Muscle layer of duodenum (tissue), 2 donors: Measurements from ENCODE around the gene SH3BP1.
A peak's percentile ranks its signal among the peaks of the same experiment; 100 is the strongest.

Experiments used
- H3K27ac ChIP-seq: one replicate; pipeline ENCODE4 v1.7.0; 2013; ENCODE audit warnings: mild to moderate bottlenecking, low read length
- H3K27me3 ChIP-seq: one replicate; pipeline ENCODE4 v1.7.0; 2013; ENCODE audit warnings: low read depth, mild to moderate bottlenecking, control low read depth, low read length
- H3K36me3 ChIP-seq, 2 donors: one replicate each; pipeline ENCODE4 v1.7.0; 2013; ENCODE audit warnings: low read length in 2 of 2, control low read depth in 1 of 2, mild to moderate bottlenecking in 1 of 2; ENCODE audit not compliant: insufficient read depth in 2 of 2, control insufficient read depth in 1 of 2
- H3K4me1 ChIP-seq, 2 donors: one replicate each; pipeline ENCODE4 v1.7.0; 2013; ENCODE audit warnings: low read length in 2 of 2, mild to moderate bottlenecking in 2 of 2, control low read depth in 1 of 2, moderate library complexity in 1 of 2; ENCODE audit not compliant: insufficient read depth in 2 of 2, control insufficient read depth in 1 of 2
- H3K4me3 ChIP-seq, 2 donors: one replicate each; pipeline ENCODE4 v1.7.0; 2013; ENCODE audit warnings: low read length in 2 of 2, low read depth in 1 of 2, mild to moderate bottlenecking in 1 of 2
- H3K9me3 ChIP-seq, 2 donors: one replicate each; pipeline ENCODE4 v1.7.0; 2013; ENCODE audit warnings: low read length in 2 of 2, control low read depth in 1 of 2, mild to moderate bottlenecking in 1 of 2; ENCODE audit not compliant: control insufficient read depth in 1 of 2
- donor health status: healthy.

The SH3BP1 gene

GRCh38 chr22:37636186-37636948, 3.1 kb upstream of the SH3BP1 start:
- Histone ChIP-seq H3K4me1 (peaks cover 33 to 54% of the 10 kb centered on the region in 2 donors), H3K9me3 (no peaks in the 10 kb centered on the region), H3K27me3 (no peaks in the 10 kb centered on the region), H3K27ac (peak overlapping the region; percentile 69), H3K36me3 (peaks cover 0 to 13% of the 10 kb centered on the region in 2 donors), H3K4me3 (no peak overlapping the region)

- no peaks in the 10 kb centered on the region for H3K9me3 ChIP-seq
- peaks cover 0 to 10% of the 10 kb centered on the region in 2 donors for H3K36me3 ChIP-seq
- peak overlapping the region; percentile 69 for H3K27ac ChIP-seq
- H3K27me3 ChIP-seq, result no peaks in the 10 kb centered on the region
- H3K4me1 ChIP-seq, result peaks cover 33 to 54% of the 10 kb centered on the region in 2 donors
- H3K4me3 ChIP-seq, result no peak overlapping the region
These were observed 2.6 kb upstream of the SH3BP1 start for GRCh38 chr22:37636949-37637273.

- H3K27ac ChIP-seq, result peak overlapping the region; percentile 69
These were observed 939 bp upstream of the SH3BP1 start for GRCh38 chr22:37638391-37639069.

DNA sequence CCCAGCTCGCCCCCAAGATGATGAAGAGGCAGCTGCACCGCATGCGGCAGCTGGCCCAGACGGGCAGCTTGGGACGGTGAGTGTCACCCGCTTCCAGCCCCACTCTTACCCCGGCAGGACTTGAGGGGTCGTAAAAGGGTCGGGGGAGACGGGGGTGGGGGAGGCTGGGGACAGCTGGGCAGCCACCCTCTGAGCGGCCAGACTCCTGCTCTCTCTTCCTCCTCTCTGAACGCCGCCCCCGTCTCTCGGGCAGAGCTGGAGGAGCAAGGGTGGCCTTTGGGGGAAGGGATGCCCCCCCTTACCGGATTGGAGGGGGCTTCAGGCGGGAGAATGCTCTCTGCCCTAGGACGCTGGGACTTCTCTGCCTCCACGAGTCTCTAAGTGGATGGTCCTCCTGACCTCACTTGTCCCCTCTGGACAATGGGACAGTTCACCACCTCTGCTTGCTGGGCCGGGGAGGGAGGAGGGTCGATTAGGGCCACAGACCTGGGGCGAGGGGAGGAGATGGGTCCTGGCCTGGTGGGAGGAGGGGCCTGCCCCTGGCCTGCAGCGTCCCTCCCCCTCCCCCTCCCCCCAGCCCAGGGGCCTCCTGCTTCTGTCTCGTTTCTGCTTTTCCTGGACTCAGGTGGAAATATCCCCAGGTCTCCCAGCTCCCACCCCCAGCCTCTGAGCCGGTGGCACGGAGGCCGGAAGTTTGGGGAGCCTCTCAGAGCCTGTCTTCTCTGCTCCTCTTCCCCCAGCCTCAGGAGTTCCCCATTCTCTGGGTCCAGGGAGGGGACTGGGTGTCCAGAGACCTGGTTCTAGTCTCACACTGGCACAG, 512 bp downstream of the SH3BP1 start:
- Histone ChIP-seq H3K4me3 (peak overlapping the region; percentile 67 to 68), H3K27ac (peak overlapping the region; percentile 79), H3K36me3 (peaks cover 0 to 3% of the 10 kb centered on the region in 2 donors), H3K9me3 (no peaks in the 10 kb centered on the region), H3K27me3 (no peaks in the 10 kb centered on the region), H3K4me1 (peaks cover 8 to 34% of the 10 kb centered on the region in 2 donors)

More at GRCh38 chr22:37638391-37639069, 939 bp upstream of the SH3BP1 start:
- no peaks in the 10 kb centered on the region for H3K27me3 ChIP-seq
- H3K4me1 ChIP-seq, result peaks cover 22 to 48% of the 10 kb centered on the region in 2 donors
- H3K9me3 ChIP-seq, result no peaks in the 10 kb centered on the region
- peak overlapping the region; percentile 67 to 68 for H3K4me3 ChIP-seq
- H3K36me3 ChIP-seq, result no peaks in the 10 kb centered on the region

DNA sequence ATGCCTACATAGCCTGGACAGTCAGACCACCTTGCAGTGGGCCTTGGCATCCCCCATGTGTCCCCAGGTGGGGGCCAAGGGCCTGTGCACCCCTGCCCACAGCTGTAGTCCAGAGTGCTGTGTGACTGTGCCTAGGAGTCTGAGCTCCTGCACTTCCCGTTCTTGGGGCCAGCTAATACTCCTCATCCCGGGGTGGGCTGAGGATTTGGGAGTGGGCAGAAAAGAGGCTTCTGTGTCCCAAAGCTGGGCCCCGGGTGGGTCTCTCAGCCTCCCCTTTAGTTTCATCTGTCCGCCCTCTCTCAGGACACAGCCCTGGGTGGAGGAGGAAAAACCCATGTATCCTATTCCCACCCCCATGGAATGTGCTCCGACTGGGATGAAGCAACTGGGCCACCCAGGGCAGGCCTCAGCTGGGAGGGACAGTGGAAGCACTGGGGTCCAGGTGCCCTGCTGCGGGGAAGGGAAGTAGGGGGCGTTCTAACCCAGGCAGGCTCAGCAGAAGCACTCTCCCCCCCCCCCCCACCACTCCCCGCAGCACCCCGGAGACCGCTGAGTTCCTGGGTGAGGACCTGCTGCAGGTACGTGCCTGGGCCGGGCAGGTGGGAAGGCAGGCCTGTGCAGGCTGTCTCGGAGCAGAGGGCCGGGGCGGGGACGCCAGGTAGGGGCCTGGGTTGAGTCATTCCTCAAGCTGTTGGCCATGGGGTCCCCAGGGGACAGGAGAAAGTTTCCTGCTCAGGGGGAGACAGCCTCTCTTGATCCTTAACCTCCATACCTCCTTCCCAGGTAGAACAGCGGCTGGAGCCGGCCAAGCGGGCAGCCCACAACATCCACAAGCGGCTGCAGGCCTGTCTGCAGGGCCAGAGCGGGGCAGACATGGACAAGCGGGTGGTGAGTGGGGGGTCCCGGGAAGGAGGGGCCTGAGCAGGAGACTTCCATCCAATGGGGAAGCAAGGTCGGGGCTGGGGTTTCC, 1.4 kb downstream of the SH3BP1 start:
- H3K36me3 ChIP-seq, result peaks cover 3 to 4% of the 10 kb centered on the region in 2 donors
- H3K4me3 ChIP-seq, result peak overlapping the region; percentile 67 to 68
- H3K27ac ChIP-seq, result peak overlapping the region; percentile 79
- no peaks in the 10 kb centered on the region for H3K27me3 ChIP-seq
- H3K9me3 ChIP-seq, result no peaks in the 10 kb centered on the region
- H3K4me1 ChIP-seq, result peaks cover 4 to 28% of the 10 kb centered on the region in 2 donors

DNA sequence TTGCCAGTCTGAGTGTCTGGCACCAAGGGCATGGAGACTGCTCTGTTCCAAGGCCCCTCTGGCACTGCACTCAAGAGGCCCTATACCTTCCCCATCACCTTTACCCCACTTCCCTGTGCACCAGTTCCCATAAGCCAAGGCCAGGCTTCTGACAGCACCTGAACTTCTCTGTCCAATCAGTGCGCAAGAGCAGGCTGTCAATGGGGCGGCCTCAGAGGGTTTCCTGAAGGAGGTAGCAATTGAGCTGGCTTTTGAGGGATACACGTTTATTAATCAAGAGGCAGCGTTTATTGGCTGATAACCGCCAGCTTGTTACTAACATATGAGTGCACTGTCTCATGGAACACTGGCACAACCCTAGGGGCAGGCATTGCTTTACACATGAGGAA, 2.1 kb downstream of the SH3BP1 start:
- H3K9me3 ChIP-seq, result no peaks in the 10 kb centered on the region
- no peak overlapping the region for H3K4me3 ChIP-seq
- H3K36me3 ChIP-seq, result peaks cover 3 to 4% of the 10 kb centered on the region in 2 donors
- peaks cover 4 to 28% of the 10 kb centered on the region in 2 donors for H3K4me1 ChIP-seq
- peak overlapping the region; percentile 79 for H3K27ac ChIP-seq
- no peaks in the 10 kb centered on the region for H3K27me3 ChIP-seq

DNA sequence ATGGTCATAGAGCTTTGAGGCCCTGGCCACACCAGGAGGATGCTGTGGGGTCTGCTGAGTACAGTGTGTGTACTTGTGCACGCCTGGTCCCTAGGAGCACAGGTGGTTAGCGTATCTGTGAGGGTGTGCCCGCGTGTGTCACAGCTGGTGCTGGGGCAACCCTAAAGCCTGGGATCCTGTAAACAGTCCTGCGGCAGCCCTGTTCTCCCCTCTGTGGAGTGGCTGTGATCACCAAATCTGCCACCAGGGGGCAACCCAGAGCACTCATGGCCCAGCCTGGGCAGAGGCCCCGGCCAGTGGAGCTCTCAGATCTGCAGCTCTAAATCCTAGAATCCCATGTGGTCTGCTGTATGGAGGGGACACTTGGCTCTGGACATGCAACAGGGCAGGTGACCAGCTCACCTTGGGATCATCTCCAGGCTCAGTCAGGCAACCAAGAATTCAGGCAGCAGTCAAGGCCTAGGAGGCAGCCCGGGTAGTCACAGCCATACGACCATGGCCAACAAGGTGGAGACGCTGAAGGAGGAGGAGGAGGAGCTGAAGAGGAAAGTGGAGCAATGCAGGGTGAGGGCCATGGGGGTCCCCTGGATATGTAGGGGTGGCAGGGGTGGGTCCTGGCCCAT, 3.9 kb downstream of the SH3BP1 start:
- Histone ChIP-seq H3K27ac (no peak overlapping the region), H3K4me1 (peaks cover 0 to 26% of the 10 kb centered on the region in 2 donors), H3K36me3 (peaks cover 3 to 4% of the 10 kb centered on the region in 2 donors), H3K27me3 (no peaks in the 10 kb centered on the region), H3K9me3 (no peaks in the 10 kb centered on the region), H3K4me3 (no peak overlapping the region)

- no peaks in the 10 kb centered on the region for H3K9me3 ChIP-seq
- H3K4me3 ChIP-seq, result no peak overlapping the region
- H3K36me3 ChIP-seq, result peaks cover 4 to 18% of the 10 kb centered on the region in 2 donors
- H3K27ac ChIP-seq, result no peak overlapping the region
- H3K4me1 ChIP-seq, result peaks cover 0 to 7% of the 10 kb centered on the region in 2 donors
- no peaks in the 10 kb centered on the region for H3K27me3 ChIP-seq
These were observed 7.8 kb downstream of the SH3BP1 start for GRCh38 chr22:37647317-37647716.

GRCh38 chr22:37647928-37648327, 8.5 kb downstream of the SH3BP1 start:
- Histone ChIP-seq H3K27ac (no peak overlapping the region), H3K27me3 (no peaks in the 10 kb centered on the region), H3K4me3 (no peak overlapping the region), H3K36me3 (peaks cover 4 to 18% of the 10 kb centered on the region in 2 donors), H3K9me3 (no peaks in the 10 kb centered on the region), H3K4me1 (peaks cover 0 to 7% of the 10 kb centered on the region in 2 donors)

DNA sequence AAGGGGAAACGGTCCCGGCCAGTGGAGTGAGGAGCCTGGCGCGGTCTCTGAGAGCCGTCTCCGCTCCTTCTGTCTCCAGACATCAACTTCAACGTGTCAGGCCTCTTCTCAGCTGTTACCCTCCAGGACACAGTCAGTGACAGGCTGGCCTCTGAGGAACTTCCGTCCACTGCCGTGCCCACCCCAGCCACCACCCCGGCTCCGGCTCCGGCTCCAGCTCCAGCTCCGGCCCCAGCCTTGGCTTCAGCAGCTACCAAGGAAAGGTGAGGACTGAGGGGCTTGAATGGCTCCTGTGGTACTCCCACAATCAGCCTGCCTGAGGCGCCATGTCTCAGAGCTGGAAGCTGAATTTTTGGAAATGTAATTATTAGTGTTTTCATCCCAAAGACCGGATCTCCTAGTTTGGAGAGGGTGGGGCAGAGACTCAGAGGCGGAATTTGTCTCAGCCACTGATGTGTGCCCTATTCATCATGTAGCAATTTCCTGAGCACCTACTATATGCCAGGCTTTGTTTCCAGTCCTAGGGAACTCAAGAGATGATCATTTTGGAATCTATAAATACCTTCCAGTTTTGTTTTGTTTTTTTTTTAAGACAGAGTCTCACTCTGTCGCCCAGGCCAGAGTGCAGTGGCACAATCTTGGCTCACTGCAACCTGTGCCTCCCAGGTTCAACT, 11.1 kb downstream of the SH3BP1 start:
- no peaks in the 10 kb centered on the region for H3K27me3 ChIP-seq
- no peaks in the 10 kb centered on the region for H3K9me3 ChIP-seq
- H3K36me3 ChIP-seq, result peaks cover 0 to 16% of the 10 kb centered on the region in 2 donors
- no peak overlapping the region for H3K27ac ChIP-seq
- no peaks in the 10 kb centered on the region for H3K4me1 ChIP-seq
- no peak overlapping the region for H3K4me3 ChIP-seq
